HG03039 (cell line): ENCODE measurements around the gene ABCG1.

Experiments
- ATAC-seq: cut with Tn5 transposase; IDR thresholded peaks from one replicate; pipeline ENCODE4 v1.9.1; 2021; ENCODE audit warnings: mild to moderate bottlenecking, moderate library complexity; ENCODE audit not compliant: unreplicated experiment

The ABCG1 gene

GRCh38 chr21:42191696-42192595 is 27.0 kb upstream of the ABCG1 start:
- no peak for ATAC-seq

DNA sequence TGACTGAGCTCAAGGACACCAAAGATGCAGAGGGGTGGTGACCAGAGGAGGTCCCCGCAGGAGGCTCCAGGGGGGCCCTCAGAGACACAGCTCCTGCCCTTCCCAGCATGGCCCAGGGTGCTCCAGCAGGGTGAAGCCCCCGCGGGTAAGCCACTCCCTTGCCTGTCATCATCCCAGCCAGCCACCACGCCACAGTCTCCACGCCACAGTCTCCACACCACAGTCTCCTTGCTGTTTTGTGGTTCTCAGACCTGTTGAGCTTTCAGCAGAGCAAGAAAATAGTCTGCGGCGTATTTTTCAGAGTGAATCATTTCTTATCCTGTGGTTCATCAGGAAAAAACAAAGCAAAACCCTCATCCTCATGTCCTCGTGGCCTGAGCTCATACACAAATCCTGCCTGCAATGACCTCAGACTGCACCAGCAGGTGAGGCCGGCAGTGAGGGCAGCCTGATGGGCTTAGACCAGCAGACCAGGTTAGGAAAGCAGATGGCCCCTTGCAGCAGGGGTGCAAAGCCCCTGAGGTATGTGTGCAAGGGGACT is 25.7 kb upstream of the ABCG1 start:
- no peak for ATAC-seq

GRCh38 chr21:42193721-42194120 is 25.2 kb upstream of the ABCG1 start:
- ATAC-seq: no peak

- no peak for ATAC-seq
Observed at GRCh38 chr21:42194863-42195262, 24.1 kb upstream of the ABCG1 start.

DNA sequence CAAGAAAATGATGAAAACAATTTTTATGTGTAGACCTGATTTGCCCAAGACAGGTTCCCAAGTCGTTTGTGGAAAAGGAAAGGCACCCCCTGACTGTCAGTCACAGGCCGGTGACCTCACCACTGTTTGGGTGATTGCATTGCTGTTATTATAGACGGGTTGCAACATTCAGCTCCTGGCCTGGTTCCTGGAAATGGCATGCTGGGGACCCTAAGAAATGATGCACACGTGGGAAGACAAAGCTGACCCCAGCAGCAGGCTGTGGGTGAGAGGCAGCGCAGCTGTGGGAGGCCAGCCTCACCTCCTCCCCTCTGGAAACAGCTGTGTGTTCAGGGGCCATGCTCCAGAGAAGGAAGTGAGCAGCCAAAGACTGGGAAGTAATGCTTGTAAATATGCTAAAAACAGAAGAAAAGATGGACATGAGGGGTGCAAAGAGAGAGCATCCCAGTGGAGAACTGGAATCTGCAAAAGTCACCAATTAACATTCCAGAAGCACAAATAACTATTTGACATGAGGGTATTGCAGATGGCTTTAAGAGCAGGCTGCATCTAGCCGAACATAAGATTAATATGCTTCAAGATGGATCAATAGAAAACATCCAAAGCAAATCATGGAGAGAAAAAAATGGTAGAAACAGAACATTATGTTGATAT is 23.4 kb upstream of the ABCG1 start:
- no peak for ATAC-seq

DNA sequence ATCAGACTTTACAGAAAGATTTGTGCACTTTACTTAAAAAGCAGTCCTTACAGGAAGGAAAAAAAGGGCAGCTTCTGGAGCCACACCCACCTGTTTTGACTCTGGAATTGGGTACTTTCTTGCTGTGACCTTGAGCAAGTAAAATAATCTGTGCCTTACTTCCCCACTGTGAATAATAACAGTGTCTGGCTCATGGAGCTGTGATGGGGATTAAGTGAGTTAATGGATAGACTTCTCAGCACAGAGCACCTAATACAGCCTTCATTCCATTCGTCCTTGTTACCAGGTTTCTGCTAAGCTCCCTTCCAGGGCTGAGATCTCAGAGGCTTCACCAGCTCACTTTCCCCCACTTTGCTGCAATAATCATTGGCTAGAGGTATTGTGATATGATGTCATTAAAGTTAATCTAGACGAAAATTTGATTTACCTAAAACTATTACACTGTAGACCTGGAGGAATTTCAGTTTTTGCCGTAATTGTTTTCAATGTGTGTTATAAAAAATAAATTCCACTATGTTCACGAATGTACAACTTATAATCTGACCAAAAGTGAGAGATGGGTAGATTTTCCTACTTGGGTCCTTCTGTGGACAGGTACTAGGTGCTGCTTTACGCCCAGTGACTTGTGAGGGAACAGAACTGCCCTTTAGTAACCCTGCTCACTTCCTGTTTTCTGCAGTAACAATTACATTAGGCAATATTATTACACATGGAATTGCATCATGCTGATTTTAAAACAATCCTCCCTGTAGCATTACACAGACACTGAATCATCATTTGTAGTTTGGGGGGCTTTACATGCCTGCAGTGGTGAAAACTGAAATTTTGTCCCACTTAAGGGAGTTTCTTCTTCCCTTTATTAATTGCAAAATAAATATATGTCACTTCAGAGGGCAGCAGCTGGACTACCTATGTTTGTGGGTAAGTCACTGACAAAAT is 19.7 kb upstream of the ABCG1 start:
- ATAC-seq: no peak

DNA sequence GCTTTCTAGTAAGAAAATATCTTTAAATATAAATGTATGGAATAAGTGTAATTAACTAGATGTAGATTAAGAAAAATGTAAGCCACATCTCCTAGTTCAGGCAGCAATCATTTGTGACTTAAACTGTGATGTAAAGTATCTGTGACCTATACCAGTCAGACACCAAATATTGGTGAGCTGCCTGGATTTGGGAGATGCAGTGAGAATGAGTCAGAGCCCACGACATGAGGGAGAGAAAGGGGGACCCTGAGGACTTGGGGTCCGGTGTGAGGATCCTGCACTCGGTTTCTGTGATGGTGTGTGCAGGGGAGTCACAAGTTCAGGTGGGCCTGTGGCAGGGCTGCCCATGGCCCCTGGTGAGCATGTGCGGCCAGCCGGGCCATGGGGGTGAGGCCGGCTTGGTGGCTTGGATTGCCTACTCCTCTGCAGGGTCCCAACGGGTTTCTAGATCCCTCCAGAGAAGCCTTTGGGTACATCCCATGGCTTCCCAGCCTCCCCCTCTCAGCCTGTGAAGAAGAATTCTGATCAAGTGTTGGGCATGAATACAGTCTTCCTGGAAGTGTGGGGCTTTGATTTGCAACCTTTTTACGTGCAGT is 19.0 kb upstream of the ABCG1 start:
- ATAC-seq: no peak

- ATAC-seq: no peak
Observed at GRCh38 chr21:42200906-42201614, 17.9 kb upstream of the ABCG1 start.

DNA sequence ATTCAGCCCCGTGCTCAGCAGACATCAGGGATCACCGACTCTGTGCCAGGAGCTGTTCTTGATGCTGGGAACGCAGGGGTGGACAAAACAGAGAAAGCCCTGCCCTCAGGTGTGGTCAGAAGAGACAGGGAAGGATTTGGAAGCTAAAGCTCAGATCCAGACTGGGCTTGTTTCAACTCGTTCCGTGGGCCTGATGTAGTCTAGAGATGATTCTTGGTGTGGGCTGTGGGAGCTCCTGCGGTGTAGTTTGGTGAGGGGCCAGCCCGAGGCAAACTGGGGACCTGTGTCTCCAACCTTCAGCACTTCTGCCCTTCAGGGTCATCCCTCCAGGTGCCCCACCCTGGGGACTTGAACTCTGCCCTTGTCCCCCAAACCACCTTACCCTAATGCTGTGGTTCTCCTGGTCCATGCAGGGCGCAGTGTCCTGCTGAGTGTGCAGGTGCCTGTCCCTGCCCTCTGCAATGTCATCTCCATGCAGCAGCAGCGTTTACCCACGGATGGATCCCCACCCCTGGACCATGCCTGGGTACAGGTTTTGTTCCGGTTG is 17.3 kb upstream of the ABCG1 start:
- ATAC-seq: no peak

GRCh38 chr21:42202321-42202720 is 16.6 kb upstream of the ABCG1 start:
- ATAC-seq: no peak

GRCh38 chr21:42203321-42203720 is 15.6 kb upstream of the ABCG1 start:
- ATAC-seq: no peak

- no peak for ATAC-seq
Observed at GRCh38 chr21:42203936-42204335, 15.0 kb upstream of the ABCG1 start.

- ATAC-seq: no peak
Observed at GRCh38 chr21:42207426-42207825, 11.5 kb upstream of the ABCG1 start.

DNA sequence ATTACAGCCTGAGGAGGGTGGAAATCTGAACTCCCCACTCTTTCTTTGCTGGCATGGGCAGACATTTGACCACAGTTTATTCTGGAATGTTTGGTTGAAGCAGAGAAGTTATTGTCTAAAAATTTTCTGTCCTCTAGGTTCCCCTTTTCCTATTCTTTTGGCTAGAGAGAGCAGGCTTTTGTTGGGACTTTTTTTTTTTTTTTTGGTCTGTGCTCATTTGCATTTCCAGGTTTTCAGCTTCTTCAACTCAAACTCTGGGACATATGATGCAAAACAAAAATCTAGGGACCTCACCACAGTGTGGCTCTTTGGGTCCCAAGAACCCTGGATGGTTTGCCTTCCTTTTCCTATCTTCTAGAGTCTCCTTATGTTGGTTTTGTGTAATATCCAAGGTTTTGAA is 10.9 kb upstream of the ABCG1 start:
- ATAC-seq: no peak

DNA sequence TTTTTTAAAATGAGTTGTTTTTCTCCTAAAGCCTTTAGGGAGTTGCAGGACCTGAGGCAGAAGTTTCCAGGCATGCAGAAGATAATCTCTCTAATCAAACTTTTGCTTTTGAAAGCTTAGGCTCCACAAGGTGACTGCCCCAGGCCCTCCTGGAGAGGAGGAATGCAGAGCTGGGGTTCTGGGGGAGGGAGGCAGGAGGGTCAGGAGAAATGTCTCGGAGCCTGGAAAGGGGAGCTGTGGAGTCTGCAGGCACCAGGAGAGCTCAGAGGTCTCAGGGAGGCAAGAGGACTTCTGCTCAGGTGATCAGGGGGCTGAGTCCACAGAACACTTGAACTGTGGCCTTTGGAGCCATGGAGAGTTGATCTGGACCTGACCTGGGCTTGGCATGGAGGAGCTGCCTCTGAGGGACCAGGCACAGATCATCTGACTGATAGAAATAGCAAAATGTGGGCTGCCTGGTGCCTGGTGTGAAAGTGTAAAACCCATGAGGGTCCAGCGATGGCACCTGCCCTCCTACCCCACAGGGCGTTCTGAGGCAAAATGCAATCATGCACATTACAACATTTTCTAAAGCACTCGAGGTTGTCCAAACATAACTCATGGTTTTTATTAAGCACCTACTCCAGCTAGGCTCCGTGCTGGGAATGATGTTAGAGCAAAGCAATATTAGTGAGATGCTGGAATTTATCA is 10.0 kb upstream of the ABCG1 start:
- ATAC-seq: no peak

DNA sequence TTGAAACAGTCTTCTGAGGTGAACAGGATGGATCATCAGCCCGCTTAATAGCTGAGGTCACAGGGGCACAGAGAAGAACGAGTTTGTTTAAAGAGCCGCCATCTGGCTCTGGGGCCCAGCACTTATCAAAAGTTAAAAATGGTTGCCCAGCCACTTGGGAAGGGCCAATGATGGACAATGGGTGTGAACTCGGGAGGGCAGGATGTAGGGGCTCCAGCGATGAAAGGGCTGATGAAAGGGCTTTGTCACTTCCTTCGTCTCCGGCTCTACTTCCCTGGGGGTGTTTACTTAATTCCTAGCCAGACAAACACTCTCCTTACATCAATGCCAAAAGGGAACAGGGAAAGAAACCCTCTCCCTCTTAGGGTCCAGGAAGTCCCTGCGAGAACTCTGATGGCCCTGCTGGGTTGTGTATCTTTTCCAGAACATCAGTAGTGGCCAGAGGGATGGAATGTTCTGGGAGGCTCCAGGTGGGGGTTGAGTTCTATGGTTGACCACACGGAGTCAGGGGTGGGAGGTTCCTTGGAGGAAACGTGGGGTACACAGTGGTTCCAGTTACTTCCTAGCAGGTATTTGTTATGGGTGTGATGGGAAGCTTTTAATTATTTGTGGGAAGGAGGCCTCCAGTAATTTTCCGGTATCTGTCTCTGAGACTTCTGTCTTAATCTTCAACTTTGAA is 9.0 kb upstream of the ABCG1 start:
- ATAC-seq: no peak

- no peak for ATAC-seq
Observed at GRCh38 chr21:42212266-42212665, 6.7 kb upstream of the ABCG1 start.

- no peak for ATAC-seq
Observed at GRCh38 chr21:42213082-42213774, 5.7 kb upstream of the ABCG1 start.
